ENCODE results near the gene UBE2B.
"Not testable (repeated sequence)": the region's sequence is repeated elsewhere in the genome, so short reads cannot be mapped to it uniquely, and the experiment has no call there.

Gene UBE2B

DNA sequence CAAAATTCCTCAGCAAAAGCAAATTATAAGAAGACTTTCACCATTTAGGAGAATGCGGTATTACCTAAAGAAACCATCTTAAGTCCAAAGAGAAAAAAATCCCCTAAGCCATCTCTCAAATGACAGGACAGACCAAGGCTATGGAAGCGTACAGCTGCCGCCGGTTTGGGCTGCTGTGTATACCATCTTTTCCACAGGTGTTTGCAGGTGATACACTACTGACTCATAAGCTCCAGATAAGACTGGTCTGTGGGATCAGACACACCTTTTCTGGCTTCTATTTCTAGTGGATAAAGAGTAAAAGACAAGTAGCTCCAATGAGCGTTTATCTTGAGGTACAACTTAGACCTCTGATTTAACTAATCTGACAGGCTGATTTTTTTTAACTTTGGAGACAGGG, 32.6 kb downstream of the UBE2B start:
- no peak for DNase-seq

DNA sequence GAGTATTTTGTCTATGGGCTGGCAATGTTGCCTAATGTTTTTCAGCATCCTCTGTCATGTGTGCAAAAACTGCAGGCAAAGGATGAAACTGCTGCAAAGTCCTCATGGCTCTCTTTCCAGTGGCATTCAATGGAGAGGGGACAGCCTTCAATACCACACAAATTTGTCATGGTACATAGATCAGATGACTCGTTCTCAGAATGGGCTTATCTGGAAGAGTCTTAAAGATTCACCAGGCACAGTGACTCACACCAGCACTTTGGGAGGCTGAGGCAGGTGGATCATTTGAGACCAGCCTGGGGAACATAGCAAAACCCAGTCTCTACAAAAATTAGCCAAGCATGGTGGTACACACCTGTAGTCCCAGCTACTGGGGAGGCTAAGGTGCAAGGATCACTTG, 35.0 kb downstream of the UBE2B start:
- DNase-seq, result no peak

DNA sequence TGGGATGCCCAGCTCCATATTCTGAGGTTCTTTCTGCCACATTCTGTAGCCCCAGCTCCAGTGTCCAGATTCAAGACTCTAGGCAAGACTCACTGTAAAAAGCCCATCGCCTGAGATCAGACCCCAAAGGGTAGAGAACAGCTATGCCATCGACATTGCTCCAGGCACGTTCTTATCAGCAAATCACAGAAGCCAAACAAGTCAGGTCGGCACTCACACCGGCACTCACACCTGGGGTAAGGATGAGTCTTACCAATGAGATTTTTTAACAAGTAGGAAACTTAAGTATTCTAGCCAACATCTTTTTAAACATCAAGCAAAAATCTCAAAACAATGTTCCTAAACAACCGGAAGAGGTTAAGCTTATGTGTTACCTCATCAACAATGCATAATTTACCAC, 38.0 kb downstream of the UBE2B start:
- no peak for DNase-seq

DNA sequence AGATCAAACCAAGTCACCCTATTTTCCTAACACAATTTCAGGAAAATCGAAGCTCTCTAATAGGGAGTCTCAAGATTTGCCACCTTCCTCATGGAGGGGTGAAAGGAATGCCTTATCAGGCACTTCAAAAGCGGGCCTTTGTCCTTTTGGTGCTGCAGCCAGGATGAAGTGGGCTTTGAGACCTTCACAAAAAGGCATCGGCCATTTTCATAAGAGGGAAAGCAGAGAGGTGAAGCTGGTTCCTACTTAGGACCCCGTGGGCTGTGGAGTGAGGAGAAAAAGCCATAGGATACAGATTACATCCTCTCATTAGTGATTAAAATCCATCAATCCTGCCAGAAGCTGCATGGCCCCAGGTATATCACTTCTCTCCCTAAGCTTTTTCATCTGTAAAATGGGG, 39.5 kb downstream of the UBE2B start:
- DNase-seq, result no peak

DNA sequence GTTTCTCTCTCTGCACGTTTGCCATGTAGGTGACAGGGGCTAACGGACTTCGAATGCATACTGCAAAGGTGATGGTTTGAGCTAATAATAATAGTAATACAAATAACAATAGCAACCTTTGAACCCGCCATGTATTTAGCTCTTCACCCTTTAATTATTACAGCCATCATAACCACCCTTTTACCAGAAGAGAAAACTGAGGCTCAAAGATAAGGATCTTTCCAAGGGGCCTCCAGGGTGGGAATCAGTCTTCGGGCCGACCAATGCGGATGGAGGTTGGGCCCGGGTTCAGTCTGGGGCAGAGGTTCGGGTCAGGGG, 39.8 kb downstream of the UBE2B start:
- DNase-seq, result no peak

DNA sequence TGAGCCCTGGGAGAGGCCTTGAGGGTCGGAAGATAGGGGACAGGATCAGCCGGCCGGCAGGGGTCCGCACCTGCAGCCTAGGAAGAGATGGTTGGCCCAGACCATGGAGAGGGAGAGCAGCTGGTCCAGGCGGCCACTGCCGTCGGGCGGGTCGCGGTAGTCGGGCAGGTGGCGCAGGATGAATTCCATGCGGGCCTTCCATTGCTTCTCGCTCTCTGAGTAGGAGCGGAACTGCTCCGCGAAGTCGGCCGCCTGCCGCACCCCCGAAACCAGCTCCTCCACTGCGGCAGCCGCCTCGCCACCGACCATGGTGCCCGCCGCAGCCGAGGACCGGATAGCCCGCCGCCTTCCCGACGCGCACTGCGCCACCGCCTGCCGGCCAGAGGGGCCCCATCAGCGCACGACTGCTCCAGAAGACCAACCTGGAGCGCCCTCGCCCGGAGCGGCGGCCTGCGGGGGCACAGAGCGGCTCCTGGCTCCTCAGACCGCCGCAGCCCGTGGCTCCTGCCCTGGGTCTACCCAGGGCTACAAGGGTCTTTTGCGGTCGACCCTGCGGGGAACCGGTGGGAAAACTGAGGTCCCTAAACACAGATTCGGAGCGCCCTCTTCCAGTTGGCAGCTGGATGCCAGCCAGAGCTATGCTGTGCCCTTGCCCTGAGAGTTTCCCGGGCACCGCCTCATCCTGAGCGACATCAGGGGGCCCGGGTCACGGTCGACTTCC, 40.3 kb downstream of the UBE2B start, which contains the start of gene CDKN2AIPNL:
TSS of gene CDKN2AIPNL (minus strand) at position 336 of the 721 bp plus-strand sequence. CDS start at position 309, 27 bp downstream.
- DNase-seq, result peak; percentile 46

DNA sequence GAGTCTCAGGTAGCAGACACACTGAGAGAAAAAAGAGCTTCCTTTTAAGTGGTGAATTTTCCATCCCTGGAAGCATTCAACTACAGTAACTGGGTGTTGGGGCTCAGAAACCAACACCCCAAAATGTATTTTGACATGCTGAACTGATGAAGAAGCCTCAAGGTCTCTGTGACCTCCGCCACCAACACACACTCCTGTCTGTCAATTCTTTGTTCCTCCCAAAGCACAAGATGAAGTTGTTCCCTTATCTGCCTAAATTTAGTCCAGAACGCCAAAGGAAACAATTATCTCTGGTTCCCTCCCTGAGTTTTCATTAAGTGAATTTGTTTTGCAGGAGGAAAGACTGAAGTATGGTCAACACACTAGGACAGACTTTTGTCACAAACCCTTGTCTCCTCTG, 41.7 kb downstream of the UBE2B start:
- no peak for DNase-seq

DNA sequence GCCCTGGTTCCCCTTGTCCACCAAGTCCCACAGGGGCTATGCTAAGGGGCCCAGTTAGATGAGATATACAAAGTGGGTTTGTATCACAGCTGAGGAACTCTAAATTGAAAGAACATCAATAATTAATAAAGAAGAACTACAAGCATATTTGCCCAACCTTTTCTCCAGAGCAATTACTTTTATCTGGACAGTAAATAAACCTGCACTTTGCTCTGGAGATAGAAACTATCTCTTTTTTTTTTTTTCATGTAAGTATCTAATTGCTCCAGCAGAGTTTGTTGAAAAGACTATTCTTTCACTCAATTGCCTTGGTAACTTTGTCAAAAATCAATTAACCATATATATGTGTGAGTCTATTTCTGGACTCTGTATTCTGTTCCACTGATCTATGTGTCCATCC, 46.3 kb downstream of the UBE2B start:
- no peak for DNase-seq

DNA sequence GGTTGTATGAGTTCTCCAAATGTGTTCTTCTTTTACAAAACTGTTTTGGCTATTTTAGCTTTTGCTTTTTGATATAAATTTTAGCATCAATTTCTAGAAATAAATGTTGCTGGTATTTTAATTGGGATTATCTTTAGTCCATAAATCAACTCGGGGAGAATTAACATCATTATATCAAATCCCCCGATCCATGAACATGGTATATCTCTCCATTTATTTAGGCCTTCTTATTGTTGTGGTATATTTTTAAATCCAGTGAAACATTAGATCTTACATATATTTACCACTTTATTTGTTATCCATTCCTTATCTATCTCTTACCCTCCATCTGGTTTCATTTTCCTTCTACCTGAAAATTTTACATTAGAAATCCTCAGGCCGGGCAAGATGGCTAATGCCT, 47.6 kb downstream of the UBE2B start:
- DNase-seq, result no peak

DNA sequence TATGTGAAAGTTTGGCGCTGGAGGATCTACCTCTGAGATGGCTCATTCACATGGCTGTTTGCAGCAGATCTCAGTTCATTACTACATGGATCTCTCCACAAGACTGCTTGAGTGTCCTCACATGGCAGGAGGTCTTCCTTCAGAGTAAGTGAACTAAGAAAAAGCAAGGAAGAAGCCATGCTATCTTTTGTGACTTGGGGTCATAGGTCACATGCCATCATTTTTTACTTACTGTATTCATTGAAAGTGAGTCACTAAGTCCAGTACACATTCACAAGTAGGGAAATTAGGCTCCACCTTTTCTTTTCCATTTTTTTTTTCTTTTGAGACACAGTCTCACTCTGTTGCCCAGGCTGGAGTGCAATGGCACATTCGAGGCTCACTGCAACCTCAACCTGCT, 49.0 kb downstream of the UBE2B start:
- no peak for DNase-seq

DNA sequence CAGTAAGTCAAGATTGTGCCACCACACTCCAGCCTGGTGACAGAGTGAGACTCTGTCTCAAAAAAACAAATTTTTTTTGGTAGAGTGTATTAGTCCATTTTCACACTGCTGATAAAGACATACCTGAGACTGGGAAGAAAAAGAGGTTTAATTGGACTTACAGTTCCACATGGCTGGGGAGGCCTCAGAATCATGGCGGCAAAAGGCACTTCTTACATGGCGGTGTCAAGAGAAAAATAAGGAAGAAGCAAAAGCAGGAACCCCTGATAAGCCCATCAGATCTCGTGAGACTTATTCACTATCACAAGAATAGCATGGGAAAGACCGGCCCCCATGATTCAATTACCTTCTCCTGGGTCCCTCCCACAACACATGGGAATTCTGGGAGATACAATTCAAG, 49.7 kb downstream of the UBE2B start:
- DNase-seq, result not testable (repeated sequence)

DNA sequence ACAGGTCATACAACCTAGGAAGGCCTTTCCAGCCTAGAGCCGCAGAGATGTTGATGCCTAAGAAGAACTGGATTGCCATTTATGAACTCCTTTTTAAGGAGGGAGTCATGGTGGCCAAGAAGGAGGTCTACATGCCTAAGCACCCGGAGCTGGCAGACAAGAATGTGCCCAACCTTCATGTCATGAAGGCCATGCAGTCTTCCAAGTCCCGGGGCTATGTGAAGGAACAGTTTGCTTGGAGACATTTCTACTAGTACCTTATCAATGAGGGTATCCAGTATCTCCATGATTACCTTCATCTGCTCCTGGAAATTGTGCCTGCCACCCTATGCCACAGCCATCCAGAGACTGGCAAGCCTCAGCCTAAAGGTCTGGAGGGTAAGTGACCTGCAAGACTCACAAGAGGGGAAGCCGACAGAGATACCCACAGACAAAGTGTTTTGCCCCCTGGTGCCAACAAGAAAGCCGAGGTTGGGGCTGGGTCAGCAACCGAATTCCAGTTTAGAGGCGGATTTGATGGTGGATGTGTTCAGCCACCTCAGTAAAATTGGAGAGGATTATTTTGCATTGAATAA, 51.5 kb downstream of the UBE2B start:
- DNase-seq, result no peak

DNA sequence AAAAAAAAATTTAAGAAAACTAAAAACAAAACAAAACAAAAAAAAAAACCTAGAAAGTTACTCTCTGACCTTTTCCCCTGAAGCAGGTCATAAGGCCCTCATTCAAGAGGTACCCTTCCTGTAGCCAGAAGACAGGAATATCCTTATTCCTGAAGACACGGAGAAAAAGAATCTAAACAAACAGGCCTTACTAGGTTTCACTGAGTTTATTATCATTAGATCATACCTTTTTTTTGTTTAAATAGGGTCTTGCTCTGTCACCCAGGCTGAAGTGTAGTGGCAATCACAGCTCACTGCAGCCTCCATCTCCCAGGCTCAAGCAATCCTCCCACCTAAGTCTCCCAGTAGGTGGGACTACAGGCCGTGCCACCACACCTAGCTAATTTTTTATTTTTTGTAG, 52.0 kb downstream of the UBE2B start:
- DNase-seq, result no peak

DNA sequence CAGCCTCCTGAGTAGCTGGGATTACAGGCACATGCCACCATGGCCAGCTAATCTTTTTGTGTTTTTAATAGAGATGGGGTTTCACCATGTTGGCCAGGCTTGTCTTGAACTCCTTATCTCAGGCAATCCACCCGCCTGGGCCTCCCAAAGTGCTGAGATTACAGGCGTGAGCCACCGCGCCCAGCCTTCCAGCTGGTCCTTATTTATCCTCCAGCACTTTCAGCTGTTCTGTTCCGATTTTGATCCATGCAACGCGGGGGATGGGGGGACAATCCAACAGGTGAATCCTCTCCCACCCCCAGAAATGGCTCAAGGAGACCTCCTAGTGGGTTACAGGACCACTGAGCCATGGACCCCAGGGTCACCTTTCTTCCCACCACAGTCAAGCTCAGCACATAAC, 55.0 kb downstream of the UBE2B start:
- no peak for DNase-seq

DNA sequence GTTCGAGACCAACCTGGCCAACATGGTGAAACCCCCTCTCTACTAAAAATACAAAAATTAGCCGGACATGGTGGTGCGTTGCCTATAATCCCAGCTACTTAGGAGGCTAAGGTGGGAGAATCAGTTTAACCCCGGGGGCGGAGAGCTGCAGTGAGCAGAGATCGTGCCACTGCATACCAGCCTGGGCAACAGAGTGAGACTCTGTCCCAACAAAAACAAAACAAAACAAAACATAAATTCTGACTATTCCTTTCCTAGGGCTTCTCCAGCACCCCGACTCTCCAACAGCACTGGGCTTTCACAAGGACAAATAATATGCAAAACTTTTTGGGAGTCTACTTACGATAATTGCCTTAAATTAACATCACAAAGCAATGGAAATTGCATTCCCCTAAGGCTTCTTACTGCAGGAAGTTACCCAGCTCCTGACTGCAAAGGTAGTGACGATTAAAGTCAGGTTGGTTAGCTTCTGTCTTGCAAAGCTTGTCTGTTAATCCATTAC, 56.2 kb downstream of the UBE2B start:
- DNase-seq, result no peak

DNA sequence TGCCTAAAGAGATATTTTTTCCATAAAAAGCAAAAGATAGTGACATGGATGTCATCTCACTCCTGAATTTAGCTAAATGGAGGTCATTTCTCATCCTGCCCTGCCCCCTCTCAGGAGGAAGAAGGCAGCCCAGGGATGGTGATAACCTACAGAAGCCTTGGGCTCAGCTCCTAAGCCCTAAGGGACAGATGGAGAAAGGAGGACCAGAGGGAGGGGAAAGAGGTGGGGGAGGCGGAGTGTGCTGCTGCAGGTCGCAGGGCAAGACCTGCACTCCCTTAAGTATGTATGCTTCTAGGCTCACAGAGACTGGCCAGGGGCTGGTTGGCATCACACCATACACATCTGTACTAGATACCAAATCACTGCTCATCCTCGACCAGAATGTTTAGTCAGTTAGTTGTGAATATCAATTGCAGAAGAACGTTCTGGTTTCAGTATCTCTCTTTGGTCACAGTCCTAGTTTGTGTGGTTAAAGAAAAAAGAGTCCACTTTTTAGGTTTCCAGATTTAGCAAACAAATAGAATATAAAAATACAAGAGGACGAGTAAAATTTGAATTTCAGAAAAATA, 58.7 kb downstream of the UBE2B start:
- no peak for DNase-seq

DNA sequence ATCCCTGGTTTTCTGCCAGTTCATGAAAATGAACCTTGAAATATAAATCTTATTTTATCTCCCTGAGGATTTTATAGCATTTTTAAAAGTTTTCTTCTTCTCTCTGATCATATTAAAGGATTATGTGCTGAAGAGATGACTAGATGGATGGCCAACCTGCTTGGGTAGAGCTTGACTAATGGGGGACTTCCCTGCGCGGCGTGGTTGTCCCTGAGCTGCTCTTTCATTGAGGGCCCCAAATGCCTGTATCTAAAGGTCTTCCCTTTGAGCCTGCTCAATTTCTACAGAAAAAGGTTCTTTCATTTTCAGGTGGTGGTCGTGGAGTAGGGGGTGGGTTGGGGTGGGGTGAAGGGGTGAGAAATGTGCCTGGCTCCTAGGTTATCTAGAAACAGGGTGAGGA, 60.8 kb downstream of the UBE2B start:
- no peak for DNase-seq

DNA sequence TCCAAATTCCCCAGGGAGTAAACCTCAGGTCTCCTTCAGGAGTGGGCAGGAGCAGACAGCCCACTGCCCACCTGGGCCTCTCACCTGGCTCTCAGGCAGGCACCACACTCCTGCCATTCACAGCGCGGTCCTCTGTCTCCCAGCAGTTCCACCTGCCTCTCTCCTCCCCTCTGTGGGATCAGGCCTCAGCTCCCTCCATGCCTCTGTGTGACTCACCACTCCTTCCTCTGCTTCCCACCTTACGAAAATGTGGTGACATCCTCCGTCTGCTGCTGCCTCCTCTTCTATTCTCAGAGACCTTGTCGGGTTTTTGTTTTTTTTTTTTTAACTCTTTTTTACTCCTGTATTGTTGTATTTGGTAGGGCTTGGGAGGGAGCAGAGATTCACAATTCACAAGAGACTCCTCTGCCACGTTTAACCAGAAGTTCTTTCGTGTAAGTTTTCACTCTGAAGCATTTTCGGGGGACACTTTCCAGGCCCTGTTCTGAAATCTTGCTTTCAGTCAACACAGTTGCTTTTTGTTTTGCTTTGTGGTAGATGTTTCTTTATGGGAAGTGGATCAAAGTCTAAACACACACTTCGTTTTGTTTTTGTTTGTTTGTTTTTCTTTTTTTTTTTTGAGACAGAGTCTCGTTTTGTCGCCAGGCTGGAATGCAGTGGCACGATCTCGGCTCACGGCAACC, 61.4 kb downstream of the UBE2B start:
- DNase-seq, result no peak

DNA sequence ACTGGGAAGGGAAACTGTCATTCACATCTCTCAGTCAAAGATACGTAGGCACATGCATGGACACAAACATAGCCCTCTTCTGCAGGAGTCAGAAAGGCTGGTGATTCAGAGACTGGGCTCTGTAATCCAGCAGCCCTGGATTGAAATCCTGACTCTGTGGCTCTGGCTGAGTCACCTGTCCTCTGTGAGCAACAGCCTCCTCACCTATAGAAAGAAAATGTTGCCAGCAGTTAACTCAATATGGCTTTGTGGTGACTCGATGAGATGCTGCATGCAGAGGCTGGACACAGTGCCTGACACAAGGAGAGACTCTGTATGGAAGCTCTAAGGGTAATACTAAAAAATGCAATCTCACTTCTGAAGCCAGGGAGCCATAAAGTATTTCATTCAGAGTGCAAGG, 64.2 kb downstream of the UBE2B start:
- DNase-seq, result no peak

DNA sequence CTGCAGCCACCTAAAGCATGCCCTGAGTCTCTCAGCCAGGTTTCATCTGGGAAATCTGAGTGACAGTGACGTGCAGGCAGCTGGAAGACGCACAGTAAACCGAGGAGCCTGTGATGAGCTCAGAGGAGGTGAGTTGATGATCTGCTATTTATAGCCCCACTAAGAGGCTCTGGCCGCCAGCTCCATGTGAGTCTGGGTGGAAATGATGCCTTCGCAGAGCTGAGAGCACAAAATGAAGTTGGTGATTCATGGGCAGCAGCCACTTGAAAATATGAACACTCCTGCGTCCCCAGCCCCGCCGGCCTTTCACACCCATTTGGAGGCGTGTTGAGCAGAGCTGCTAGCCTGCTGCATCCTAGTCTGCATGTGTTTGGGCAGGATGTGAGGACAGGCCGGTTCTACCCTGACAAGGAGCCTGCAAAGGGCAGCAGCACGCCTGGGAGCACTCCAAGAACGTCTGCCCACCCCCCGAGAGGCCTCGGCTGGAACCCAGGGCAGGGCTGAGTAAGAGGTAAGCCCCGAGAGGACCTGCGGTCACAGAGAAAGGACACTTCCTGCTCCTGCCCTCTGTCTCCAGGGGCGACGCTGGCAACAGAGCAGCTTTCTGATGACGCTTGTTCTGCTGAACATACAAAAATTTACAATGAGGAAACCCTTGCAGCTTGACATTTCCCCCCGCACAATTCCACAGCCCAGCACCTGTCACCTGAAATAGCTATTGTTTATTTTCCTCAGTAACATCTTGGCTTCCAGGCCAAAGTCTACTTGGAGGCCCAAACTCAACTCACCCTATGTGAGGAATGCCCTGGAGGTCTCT, 65.4 kb downstream of the UBE2B start:
- DNase-seq, result peak; percentile 62

DNA sequence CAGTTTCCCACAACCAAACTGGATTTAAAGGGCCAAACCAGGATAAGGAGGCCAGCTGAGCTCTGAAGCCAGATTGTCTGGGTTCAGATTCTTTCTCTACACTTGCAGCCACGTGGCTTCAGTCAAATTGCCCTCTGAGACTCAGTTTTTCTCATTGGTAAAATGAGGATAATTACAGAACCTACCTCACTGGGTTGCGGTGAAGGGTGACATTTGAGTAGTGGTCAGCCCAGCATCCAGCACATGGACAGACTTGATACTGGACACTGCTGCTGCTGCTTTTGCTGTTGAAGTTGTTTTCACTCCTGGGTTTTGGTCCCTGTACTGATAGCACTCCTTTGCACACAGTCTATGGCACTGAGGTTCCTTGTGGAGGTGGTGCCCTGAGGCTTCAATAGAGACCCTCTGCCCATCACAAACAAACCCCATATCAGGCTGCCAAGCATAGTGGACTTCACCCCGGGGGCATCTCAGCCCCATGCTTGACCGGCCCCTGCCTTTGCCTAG, 66.0 kb downstream of the UBE2B start:
- no peak for DNase-seq

DNA sequence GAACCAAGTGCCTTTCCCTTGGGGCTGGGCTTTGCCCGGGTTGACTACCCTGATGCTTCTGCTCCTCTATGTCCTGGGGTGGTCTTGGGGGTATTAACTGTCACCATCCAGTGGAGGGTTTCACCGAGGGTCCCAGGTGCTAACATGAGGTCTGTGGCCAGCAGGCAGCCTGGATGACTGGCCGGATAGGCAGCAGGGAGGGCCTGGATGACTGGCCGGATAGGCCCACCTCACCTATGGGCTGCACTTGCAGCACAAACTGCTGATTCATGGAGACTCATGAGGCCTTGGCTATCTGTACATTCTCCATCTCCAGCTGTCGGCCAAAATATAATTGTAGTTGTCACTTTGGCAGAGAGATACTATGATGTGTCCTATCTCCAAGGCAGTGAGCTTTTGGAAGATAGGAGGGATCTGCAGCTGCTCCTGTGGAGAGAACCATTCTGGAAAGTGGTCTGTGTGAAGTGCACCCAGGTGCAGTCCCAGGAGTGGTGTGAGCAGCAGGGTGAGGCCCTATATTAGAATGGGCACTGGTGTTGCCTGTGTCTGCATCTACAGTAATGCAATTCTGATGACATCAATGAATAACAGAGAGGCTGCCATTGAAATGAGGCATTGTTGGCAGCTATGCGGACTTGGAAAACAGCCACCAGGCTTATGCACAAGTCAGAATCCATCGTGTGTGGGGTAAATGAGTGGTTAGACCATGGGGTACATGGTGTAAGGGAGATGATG, 66.6 kb downstream of the UBE2B start:
- no peak for DNase-seq
